HG02885 (cell line): ENCODE measurements around the gene MOB2.

ENCODE experiments used
- ATAC-seq: cut with Tn5 transposase; IDR thresholded peaks from one replicate; pipeline ENCODE4 v1.9.1; 2021; ENCODE audit warnings: mild to moderate bottlenecking; ENCODE audit not compliant: unreplicated experiment, poor library complexity

The MOB2 gene

GRCh38 chr11:1506981-1507380 lies 20.4 kb upstream of the MOB2 start:
- no peak for ATAC-seq

- ATAC-seq = no peak
These were observed 18.9 kb upstream of the MOB2 start for GRCh38 chr11:1505480-1505879.

- ATAC-seq = no peak
These were observed 18.2 kb upstream of the MOB2 start for GRCh38 chr11:1504581-1505290.

GRCh38 chr11:1504138-1504537 lies 17.6 kb upstream of the MOB2 start:
- ATAC-seq = no peak

GRCh38 chr11:1503708-1504104 lies 17.1 kb upstream of the MOB2 start:
- no peak for ATAC-seq

- no peak for ATAC-seq
These were observed 16.6 kb upstream of the MOB2 start for GRCh38 chr11:1502954-1503707.

GRCh38 chr11:1502168-1502953 lies 15.8 kb upstream of the MOB2 start:
- ATAC-seq = no peak

- ATAC-seq = no peak
These were observed 15.0 kb upstream of the MOB2 start for GRCh38 chr11:1501421-1502167.

GRCh38 chr11:1500466-1501420 lies 14.2 kb upstream of the MOB2 start:
- no peak for ATAC-seq

- ATAC-seq = no peak
These were observed 13.3 kb upstream of the MOB2 start for GRCh38 chr11:1499899-1500298.

GRCh38 chr11:1499261-1499890 lies 12.8 kb upstream of the MOB2 start:
- no peak for ATAC-seq

GRCh38 chr11:1498262-1498661 lies 11.7 kb upstream of the MOB2 start:
- ATAC-seq = no peak

GRCh38 chr11:1497600-1497999 lies 11.0 kb upstream of the MOB2 start:
- no peak for ATAC-seq

GRCh38 chr11:1496761-1497095 lies 10.1 kb upstream of the MOB2 start:
- no peak for ATAC-seq

- no peak for ATAC-seq
These were observed 9.6 kb upstream of the MOB2 start for GRCh38 chr11:1496091-1496760.

- no peak for ATAC-seq
These were observed 8.1 kb upstream of the MOB2 start for GRCh38 chr11:1494650-1495049.

- no peak for ATAC-seq
These were observed 7.2 kb upstream of the MOB2 start for GRCh38 chr11:1493650-1494244.

- ATAC-seq = no peak
These were observed 4.8 kb upstream of the MOB2 start for GRCh38 chr11:1491379-1491778.
